Measurements from ENCODE around the gene TIRAP. TPM values are rescaled to one million over a fixed set of nuclear protein-coding genes. Genes with fewer than 3 reads are reported as not detected.

The TIRAP gene
- total and polyA plus RNA-seq, 9 of the 15 experiments (the other 6 are each of a cell fraction or from before 2014, with no cell fraction given) = 0.60 to 8.7 (median 3.7) TPM

GRCh38 chr11:126312961-126313360 is 30.1 kb downstream of the TIRAP start:
- no TSS peak for BruUV-seq (replicated peaks)
- Histone ChIP-seq H3K79me2 (ENCODE audit: control insufficient read depth, insufficient read depth, low read length) (no peaks in the 10 kb centered on the region), H2AFZ (ENCODE audit: low read depth, low read length) (no peak overlapping the region), H4K20me1 (replicated peaks; ENCODE audit: control insufficient read depth, insufficient read depth, low read length) (no peaks in the 10 kb centered on the region; the same call in 1 of the 2 replicates), H3K9me1 (ENCODE audit: control insufficient read depth, insufficient read depth, low read length) (no peaks in the 10 kb centered on the region), H3K4me2 (ENCODE audit: insufficient read depth, low read length) (no peak overlapping the region), H3K9ac (ENCODE audit: insufficient read depth in 1 of 2, low read depth in 2 of 2, low read length in 2 of 2) (no peak overlapping the region), H3K36me3 (ENCODE audit: control insufficient read depth, insufficient read depth, low read length) (peaks cover 8% of the 10 kb centered on the region; the same call in 2 of the 3 replicates), H3K4me1 (replicated peaks in 1 of 2; ENCODE audit: control insufficient read depth in 2 of 2, insufficient read depth in 2 of 2, low read length in 2 of 2) (no peaks in the 10 kb centered on the region; a peak in 1 of 5 replicates), H3K27me3 (ENCODE audit: control insufficient read depth in 2 of 2, insufficient read depth in 2 of 2, low read length in 2 of 2) (no peaks in the 10 kb centered on the region), H3K4me3 (no peak overlapping the region), H3K9me3 (replicated peaks; ENCODE audit: control insufficient read depth, insufficient read depth, low read depth, low read length) (no peaks in the 10 kb centered on the region), H3K27ac (ENCODE audit: extremely low read depth, low read depth, low read length) (no peak overlapping the region)
- 71% methylated on average over 8 of the region's 8 CpGs for WGBS (ENCODE audit: insufficient coverage, low coverage, missing lambda C conversion rate)
- in situ Hi-C loops (cut with MboI) (loop anchor here (25.0 kb wide), 2 partner anchors 99 to 674 kb away; no protein-coding TSS in a partner anchor), intact Hi-C loops (cut with micrococcal nuclease) (loop anchor here (5.0 kb wide), 1 partner anchor 109 kb away; no protein-coding TSS in a partner anchor)
- POLR2A ChIA-PET = interaction anchor here (0.7 to 1.3 kb wide), 3 partner anchors 9 to 75 kb away, joined by 3 to 4 read pairs (median 4); partner anchors contain the start of gene DCPS
- no peak for DNase-seq (ENCODE audit: extremely low read depth in 1 of 4, low spot score in 3 of 4)
- CTCF ChIA-PET (ENCODE audit: low intra/inter-chr PET ratio) = no interaction called here
- ATAC-seq = no peak
- no peak for FAIRE-seq
- TF ChIP-seq STAT5A (IDR thresholded peaks at IDR 0.05; ENCODE audit: borderline replicate concordance, low read length) = no peak
- no peak for TF ChIP-seq TGIF2 (CRISPR knock-in tag; IDR thresholded peaks at IDR 0.05)
- no peak for TF ChIP-seq ZNF740 (CRISPR knock-in tag; IDR thresholded peaks at IDR 0.05)
- no peak for TF ChIP-seq ZNF740 (tag; IDR thresholded peaks at IDR 0.05)
- no peak for TF ChIP-seq ILF3 (IDR thresholded peaks at IDR 0.05; ENCODE audit: borderline replicate concordance)
- no peak for TF ChIP-seq THRAP3 (IDR thresholded peaks at IDR 0.05; ENCODE audit: borderline replicate concordance)
- TF ChIP-seq HIVEP1 (CRISPR knock-in tag; IDR thresholded peaks at IDR 0.05) = no peak
- no peak for TF ChIP-seq GTF2B (IDR thresholded peaks at IDR 0.05; ENCODE audit: extremely low read depth, insufficient read length)
- no peak for TF ChIP-seq RBBP5 (IDR thresholded peaks at IDR 0.05; ENCODE audit: borderline replicate concordance, insufficient read depth, low read length, poor library complexity, severe bottlenecking)
- TF ChIP-seq ZNF512 (tag; IDR thresholded peaks at IDR 0.05) = no peak
- TF ChIP-seq TAF7 (tag; IDR thresholded peaks at IDR 0.05) = no peak
- no peak for TF ChIP-seq ZNF507 (tag; conservative IDR thresholded peaks at IDR 0.05)
- no peak for TF ChIP-seq HNRNPUL1 (IDR thresholded peaks at IDR 0.05; ENCODE audit: low read length)
- no peak for TF ChIP-seq ZNF274 (IDR thresholded peaks at IDR 0.05; ENCODE audit: borderline replicate concordance, low read depth, low read length)
- no peak for TF ChIP-seq ZNF77 (CRISPR knock-in tag; IDR thresholded peaks at IDR 0.05)
- no peak for TF ChIP-seq ATF3 (IDR thresholded peaks at IDR 0.05)
- TF ChIP-seq ATF3 (CRISPR knock-in tag; conservative IDR thresholded peaks at IDR 0.05) = no peak
- no peak for TF ChIP-seq HES1 (IDR thresholded peaks at IDR 0.05; ENCODE audit: low read depth)

Data from K562 (cell line).